Measurements from ENCODE around the gene B4GALNT4. TPM values are rescaled to one million over a fixed set of nuclear protein-coding genes. Genes with fewer than 3 reads are reported as not detected.

Gene B4GALNT4
- total and polyA plus RNA-seq, 12 donors, result 0.15 to 30.3 (median 1.6) TPM; not detected in 2

DNA sequence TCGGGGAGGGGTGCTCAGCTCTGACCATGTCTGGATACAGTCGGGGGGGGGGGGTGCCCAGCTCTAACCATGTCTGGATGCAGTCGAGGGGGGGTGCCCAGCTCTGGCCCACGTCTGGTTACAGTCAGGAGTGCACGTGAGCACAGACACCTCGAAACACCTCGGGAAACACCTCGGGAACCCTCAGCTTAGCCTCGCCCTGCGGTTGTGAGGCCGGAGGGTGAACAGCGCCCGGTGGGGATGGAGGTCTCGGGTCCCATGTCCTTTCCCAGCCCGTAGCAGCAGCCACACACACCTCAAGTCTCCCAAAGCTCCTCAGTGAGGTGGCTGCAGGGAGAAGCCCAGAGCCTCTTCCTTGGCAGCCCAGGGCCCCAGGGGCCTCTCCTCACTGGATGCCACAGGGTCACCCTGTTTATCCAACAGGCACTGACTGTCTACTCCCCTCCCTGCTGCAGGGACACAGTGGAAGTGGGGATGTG lies 43.4 kb downstream of the B4GALNT4 start:
- DNase-seq, result no peak

DNA sequence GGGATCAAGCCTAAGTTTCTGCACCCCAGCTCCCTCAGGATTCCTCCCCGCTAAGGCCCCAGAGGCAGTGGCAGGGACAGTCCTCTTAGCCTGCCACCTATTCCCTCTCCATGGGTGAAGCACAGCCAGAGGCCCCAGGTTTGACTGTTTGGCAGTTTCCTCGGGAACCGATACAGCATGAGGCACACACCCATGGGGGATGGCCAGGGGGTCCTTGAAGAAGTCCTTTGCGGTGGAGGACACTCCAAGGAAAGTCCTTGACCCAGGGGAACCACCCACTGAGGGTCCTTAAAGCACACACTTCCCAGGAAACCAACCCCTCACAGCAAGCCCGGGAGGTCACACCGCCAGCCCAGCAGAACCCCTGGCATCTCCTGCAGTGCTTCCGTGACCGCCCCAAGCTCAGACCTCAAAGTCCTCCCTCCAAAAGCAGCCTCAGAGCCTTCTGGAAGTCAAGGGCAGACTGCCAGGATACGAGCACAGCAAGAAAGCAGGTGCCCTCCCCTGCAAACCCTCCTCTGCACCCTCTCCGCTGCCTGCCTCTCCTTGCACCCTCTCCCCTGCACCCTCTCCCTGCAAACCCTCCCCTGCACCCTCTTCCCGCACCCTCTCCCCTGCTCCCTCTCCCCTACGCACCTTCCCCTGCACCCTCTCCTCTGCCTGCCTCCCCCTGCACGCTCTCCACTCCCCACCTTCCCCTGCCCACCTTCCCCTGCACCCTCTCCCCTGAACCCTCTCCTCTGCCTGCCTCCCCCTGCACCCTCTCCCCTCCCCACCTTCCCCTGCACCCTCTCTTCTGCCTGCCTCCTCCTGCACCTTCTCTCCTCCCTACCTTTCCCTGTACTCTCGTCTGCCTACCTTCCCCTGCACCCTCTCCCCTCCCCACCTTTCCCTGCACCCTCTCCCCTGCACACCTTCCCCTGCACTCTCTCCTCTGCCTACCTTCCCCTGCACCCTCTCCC lies 44.1 kb downstream of the B4GALNT4 start:
- intact Hi-C loops (cut with DNase I), result no loop called here
- no peak overlapping the region for H3K27ac ChIP-seq
- H3K9me3 ChIP-seq (replicated peaks in 1 of 3), result no peaks in the 10 kb centered on the region
- WGBS, 4 donors, result 34 to 56% (median 50%) methylated on average over 10 to 13 of the region's 14 CpGs
- no peak overlapping the region for H3K4me3 ChIP-seq
- no peaks in the 10 kb centered on the region for H3K4me1 ChIP-seq (replicated peaks in 1 of 2)
- no peak for TF ChIP-seq POLR2A (IDR thresholded peaks at IDR 0.05)
- TF ChIP-seq, protein P1, sequence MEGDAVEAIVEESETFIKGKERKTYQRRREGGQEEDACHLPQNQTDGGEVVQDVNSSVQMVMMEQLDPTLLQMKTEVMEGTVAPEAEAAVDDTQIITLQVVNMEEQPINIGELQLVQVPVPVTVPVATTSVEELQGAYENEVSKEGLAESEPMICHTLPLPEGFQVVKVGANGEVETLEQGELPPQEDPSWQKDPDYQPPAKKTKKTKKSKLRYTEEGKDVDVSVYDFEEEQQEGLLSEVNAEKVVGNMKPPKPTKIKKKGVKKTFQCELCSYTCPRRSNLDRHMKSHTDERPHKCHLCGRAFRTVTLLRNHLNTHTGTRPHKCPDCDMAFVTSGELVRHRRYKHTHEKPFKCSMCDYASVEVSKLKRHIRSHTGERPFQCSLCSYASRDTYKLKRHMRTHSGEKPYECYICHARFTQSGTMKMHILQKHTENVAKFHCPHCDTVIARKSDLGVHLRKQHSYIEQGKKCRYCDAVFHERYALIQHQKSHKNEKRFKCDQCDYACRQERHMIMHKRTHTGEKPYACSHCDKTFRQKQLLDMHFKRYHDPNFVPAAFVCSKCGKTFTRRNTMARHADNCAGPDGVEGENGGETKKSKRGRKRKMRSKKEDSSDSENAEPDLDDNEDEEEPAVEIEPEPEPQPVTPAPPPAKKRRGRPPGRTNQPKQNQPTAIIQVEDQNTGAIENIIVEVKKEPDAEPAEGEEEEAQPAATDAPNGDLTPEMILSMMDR (IDR thresholded peaks at IDR 0.05), result no peak
- H3K27me3 ChIP-seq, result peaks cover 31% of the 10 kb centered on the region
- H3K36me3 ChIP-seq (replicated peaks in 1 of 2), result no peaks in the 10 kb centered on the region
- DNase-seq, result peak in 1 of 7 donors; percentile 4

More for the DNA sequence above, 43.4 kb downstream of the B4GALNT4 start:
- H3K27ac ChIP-seq, result no peak overlapping the region
- WGBS, 4 donors, result 79 to 94% (median 80%) methylated on average over 7 to 15 of the region's 15 CpGs; no CpG with 5 or more reads in 1 of the 4 donors
- intact Hi-C loops (cut with DNase I), result no loop called here
- H3K4me3 ChIP-seq, result no peak overlapping the region
- no peaks in the 10 kb centered on the region for H3K36me3 ChIP-seq (replicated peaks in 1 of 2)
- peaks cover 24% of the 10 kb centered on the region for H3K27me3 ChIP-seq
- H3K9me3 ChIP-seq (replicated peaks in 1 of 3), result no peaks in the 10 kb centered on the region
- H3K4me1 ChIP-seq (replicated peaks in 1 of 2), result no peaks in the 10 kb centered on the region
- TF ChIP-seq, protein P1 (IDR thresholded peaks at IDR 0.05), result no peak
- no peak for TF ChIP-seq POLR2A (IDR thresholded peaks at IDR 0.05)

DNA sequence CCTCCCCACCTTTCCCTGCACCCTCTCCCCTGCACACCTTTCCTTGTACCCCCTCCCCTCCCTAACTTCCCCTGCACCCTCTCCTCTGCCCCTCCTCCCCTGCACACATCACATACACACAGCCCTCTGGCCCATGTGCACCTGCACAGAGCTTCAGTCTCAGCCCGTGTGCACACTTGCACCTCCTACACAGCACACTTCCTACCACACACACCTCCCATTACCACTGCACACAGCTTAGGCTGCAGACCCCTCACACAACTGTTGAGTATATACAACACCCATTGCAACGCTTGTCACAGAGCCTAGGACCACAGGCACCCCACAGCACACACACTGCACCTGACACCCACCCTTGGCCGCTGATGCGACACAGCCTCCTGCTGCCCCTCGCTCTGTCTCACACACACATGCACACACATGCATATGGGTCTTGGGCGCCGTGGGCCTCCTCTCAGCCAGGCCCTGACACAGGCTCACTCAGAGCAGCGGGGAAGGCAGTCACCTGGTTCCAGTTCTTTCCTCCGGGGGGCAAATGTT lies 45.1 kb downstream of the B4GALNT4 start:
- no peaks in the 10 kb centered on the region for H3K4me1 ChIP-seq (replicated peaks in 1 of 2)
- no peak for TF ChIP-seq POLR2A (IDR thresholded peaks at IDR 0.05)
- TF ChIP-seq, protein P1 (IDR thresholded peaks at IDR 0.05), result no peak
- no peaks in the 10 kb centered on the region for H3K9me3 ChIP-seq (replicated peaks in 1 of 3)
- intact Hi-C loops (cut with DNase I), result no loop called here
- H3K27me3 ChIP-seq, result peaks cover 33% of the 10 kb centered on the region
- 29 to 66% (median 61%) methylated on average over 3 to 9 of the region's 9 CpGs for WGBS, 4 donors
- no peaks in the 10 kb centered on the region for H3K36me3 ChIP-seq (replicated peaks in 1 of 2)
- DNase-seq, result no peak
- peak overlapping the region in 1 of 4 donors; percentile 34 for H3K4me3 ChIP-seq
- H3K27ac ChIP-seq, result peak overlapping the region in 1 of 5 donors; percentile 29

DNA sequence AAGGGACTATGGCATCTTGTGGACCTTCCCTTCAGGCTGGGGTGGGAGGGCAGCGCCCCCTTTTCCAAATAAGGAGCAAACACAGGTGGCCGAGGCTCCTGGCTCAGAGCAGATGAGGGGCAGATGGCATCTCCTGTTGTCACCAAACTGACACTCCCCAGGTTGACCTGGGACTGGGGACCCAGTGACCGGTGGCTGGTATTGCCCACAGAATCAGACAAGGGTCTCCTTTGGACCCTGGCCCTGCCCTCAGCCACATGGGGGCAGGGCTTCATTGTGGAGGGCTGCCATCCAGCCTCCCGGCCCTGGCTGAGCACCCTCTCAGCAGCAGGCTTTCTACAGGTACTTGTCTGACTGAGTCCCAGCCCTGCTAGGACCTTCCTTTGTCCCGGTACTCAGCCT lies 46.3 kb downstream of the B4GALNT4 start:
- no peak for TF ChIP-seq POLR2A (IDR thresholded peaks at IDR 0.05)
- TF ChIP-seq, protein P1 (IDR thresholded peaks at IDR 0.05), result no peak
- no peaks in the 10 kb centered on the region for H3K9me3 ChIP-seq (replicated peaks in 1 of 3)
- H3K36me3 ChIP-seq (replicated peaks in 1 of 2), result no peaks in the 10 kb centered on the region
- H3K4me3 ChIP-seq, result peak overlapping the region in 1 of 4 donors; percentile 34
- peak overlapping the region in 2 of 5 donors; percentile 27 to 74 for H3K27ac ChIP-seq
- intact Hi-C loops (cut with DNase I), result no loop called here
- H3K4me1 ChIP-seq (replicated peaks in 1 of 2), result no peaks in the 10 kb centered on the region
- DNase-seq, result no peak
- 66 to 84% (median 67%) methylated on average over 2 to 5 of the region's 5 CpGs for WGBS, 4 donors
- H3K27me3 ChIP-seq, result peaks cover 42% of the 10 kb centered on the region
